Measurements from ENCODE around the gene TRPM4. TPM values are rescaled to one million over a fixed set of nuclear protein-coding genes. Genes with fewer than 3 reads are reported as not detected.

TRPM4 gene
- total and polyA plus RNA-seq, 2 of the 8 experiments (the other 6 are each of a cell fraction or from before 2014, with no cell fraction given), result 11.3 to 13.3 TPM

- Histone ChIP-seq H3K4me2 (ENCODE audit: insufficient read depth in 1 of 2, low read depth in 2 of 2, low read length in 2 of 2) (no peak overlapping the region), H3K18ac (ENCODE audit: extremely low read depth, low read length) (no peak overlapping the region), H3K4me3 (ENCODE audit: extremely low read depth in 1 of 4, insufficient read depth in 2 of 4, low read depth in 3 of 4, low read length in 4 of 4) (no peak overlapping the region), H2BK15ac (ENCODE audit: low read length) (no peak overlapping the region), H3K23ac (ENCODE audit: insufficient read length) (no peak overlapping the region), H3K27me3 (replicated peaks in 1 of 4; ENCODE audit: control insufficient read depth in 3 of 4, extremely low read depth in 1 of 4, insufficient read depth in 3 of 4, low read length in 3 of 4) (no peaks in the 10 kb centered on the region; a peak in 1 of 7 replicates), H3K4ac (replicated peaks; ENCODE audit: insufficient read length, low read depth, low read length) (no peak overlapping the region), H3K9ac (replicated peaks in 1 of 4; ENCODE audit: extremely low read depth in 1 of 4, low read depth in 3 of 4, low read length in 3 of 4) (no peak overlapping the region), H3K4me1 (replicated peaks in 1 of 4; ENCODE audit: control insufficient read depth in 3 of 4, insufficient read depth in 4 of 4, low read length in 3 of 4) (no peaks in the 10 kb centered on the region), H4K8ac (ENCODE audit: extremely low read depth, insufficient read depth, low read length) (no peak overlapping the region), H3K79me2 (ENCODE audit: control insufficient read depth in 1 of 2, insufficient read depth in 2 of 2, low read length in 2 of 2) (no peaks in the 10 kb centered on the region), H3K23me2 (ENCODE audit: low read depth, low read length) (peaks cover 4% of the 10 kb centered on the region; the same call in 1 of the 2 replicates), H4K20me1 (replicated peaks in 1 of 2; ENCODE audit: control insufficient read depth in 1 of 2, insufficient read depth in 2 of 2, low read length in 2 of 2) (peaks cover 0 to 1% of the 10 kb centered on the region in 2 experiments), H3K9me3 (ENCODE audit: insufficient read depth in 2 of 2, low read depth in 1 of 2, low read length in 1 of 2) (no peaks in the 10 kb centered on the region), H2BK12ac (ENCODE audit: low read depth, low read length) (no peak overlapping the region), H4K91ac (replicated peaks; ENCODE audit: insufficient read length, low read length) (no peak overlapping the region), H2BK120ac (replicated peaks; ENCODE audit: low read depth, low read length) (no peak overlapping the region), H2BK20ac (ENCODE audit: low read length) (no peak overlapping the region), H4K5ac (ENCODE audit: insufficient read length, low read depth, low read length) (no peak overlapping the region), H2AFZ (ENCODE audit: low read length) (no peak overlapping the region), H3K14ac (ENCODE audit: insufficient read length) (no peak overlapping the region), H2BK5ac (ENCODE audit: low read depth, low read length) (no peak overlapping the region), H3K56ac (replicated peaks; ENCODE audit: insufficient read length, low read depth, low read length) (peak overlapping the region; percentile 8), H3K36me3 (ENCODE audit: control insufficient read depth in 2 of 4, insufficient read depth in 4 of 4, low read length in 3 of 4) (peaks cover 0 to 2% (median 0%) of the 10 kb centered on the region in 4 experiments; a peak in 1 of 8 replicates), H3K27ac (ENCODE audit: low read depth, low read length) (no peak overlapping the region), H3K79me1 (ENCODE audit: low read depth, low read length) (no peaks in the 10 kb centered on the region), H2AK5ac (ENCODE audit: low read depth, low read length) (no peak overlapping the region)
- ChIA-PET POLR2A (ENCODE audit: partially characterized antibody) (interaction anchor here (1.2 kb wide), 1 partner anchor 10 kb away, joined by 3 read pairs; no protein-coding TSS in a partner anchor), CTCF (ENCODE audit: partially characterized antibody) (no interaction called here)
- no peak for DNase-seq (ENCODE audit: low read depth in 1 of 2, low spot score in 2 of 2)
- FAIRE-seq, result no peak
- WGBS, 2 experiments (ENCODE audit: extremely low coverage in 1 of 2, insufficient coverage in 1 of 2, insufficient read length in 1 of 2, insufficient replicate concordance in 2 of 2, low coverage in 1 of 2, low lambda C conversion rate in 2 of 2, missing lambda C conversion rate in 1 of 2), result 88% methylated on average over 2 of the region's 2 CpGs; no CpG with 5 or more reads in 1 of the 2 experiments
- TF ChIP-seq POLR2AphosphoS5 (IDR thresholded peaks at IDR 0.05; ENCODE audit: low read depth, low read length), result no peak
These were observed 15.6 kb downstream of the TRPM4 start for GRCh38 chr19:49173198-49173597.
